KOPT-K1 (cell line): Measurements from ENCODE around the gene PTPRT.

ENCODE experiments used
- H3K27ac ChIP-seq: fragments of 200-600 bp; sonication (generic); 2 replicates; pipeline ENCODE4 v1.5.1; 2016; ENCODE audit warnings: antibody characterized with exemption, mild to moderate bottlenecking, low read depth, low read length; ENCODE audit not compliant: poor library complexity, severe bottlenecking
- H3K36me3 ChIP-seq: fragments of 200-600 bp; sonication (generic); 2 replicates; pipeline ENCODE4 v1.5.1; 2017; ENCODE audit warnings: antibody characterized with exemption, mild to moderate bottlenecking, low read length, moderate library complexity; ENCODE audit not compliant: insufficient read depth
- H3K9me3 ChIP-seq: fragments of 200-600 bp; sonication (generic); 2 replicates; pipeline ENCODE4 v1.5.1; 2017; ENCODE audit warnings: antibody characterized with exemption, low read length, mild to moderate bottlenecking; ENCODE audit not compliant: insufficient read depth, poor library complexity, severe bottlenecking

PTPRT gene

DNA sequence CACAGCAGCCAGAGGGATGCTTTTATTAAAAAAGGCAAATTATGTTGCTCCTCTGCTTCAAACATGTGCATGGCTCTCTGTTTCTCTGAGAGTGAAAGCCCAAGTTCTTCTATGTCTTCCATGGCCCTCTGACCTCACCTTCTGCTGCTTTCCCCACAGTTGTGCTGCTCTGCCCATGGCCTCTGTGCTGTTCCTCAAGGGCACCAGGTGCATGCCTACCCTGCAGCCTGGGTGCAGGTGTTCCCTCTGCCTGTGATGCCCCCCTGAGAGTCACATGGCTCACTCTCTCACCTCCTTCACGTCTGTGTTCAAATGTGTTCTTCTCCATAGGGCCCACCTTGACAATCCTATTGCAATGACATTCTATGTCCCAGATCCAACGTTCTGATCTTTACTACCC lies 1094.5 kb downstream of the PTPRT start:
- no peaks in the 10 kb centered on the region for H3K9me3 ChIP-seq
- H3K27ac ChIP-seq = no peak overlapping the region

DNA sequence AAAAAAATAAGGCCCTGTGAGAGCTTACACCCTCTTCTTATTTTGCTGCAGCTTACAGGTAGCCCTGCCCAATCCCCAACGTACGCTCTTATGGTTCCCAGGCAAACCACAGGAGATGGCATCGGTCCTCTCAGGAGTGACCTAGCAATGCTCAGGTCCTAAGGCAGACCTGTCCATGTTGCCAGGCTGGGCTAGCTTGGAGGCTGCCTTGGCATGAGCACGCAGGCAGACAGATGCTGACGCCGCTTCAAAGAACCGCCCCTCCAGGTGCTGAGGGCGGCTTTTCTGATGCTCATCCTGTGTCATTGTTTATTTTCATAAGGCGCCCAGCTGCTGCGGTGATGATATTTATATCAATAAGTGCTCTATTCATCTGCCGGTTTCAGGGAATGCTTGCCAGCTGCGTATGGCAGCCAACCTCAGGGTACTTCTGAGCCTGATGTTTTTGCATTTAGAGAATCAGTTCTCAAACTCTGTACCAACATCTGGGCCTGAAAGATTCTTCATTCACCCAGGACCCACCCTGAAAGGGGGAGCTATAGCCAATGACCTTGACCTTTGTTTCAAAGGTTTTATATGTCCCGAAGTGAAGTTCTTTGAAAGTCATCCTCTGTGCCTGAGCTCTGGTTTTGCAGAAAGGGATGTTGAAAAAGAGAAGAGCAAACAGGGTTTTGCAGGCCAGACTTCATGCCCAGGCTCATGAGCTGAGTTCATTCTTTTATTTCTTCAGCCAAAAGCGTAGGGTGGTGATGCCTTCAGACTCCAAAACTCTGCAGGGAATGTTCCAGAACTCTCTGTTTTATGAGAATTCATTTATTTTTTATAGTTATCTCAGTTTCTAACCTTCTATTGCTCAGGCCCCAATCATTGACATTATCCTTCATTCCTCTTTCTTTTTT lies 1095.9 kb downstream of the PTPRT start:
- Histone ChIP-seq H3K36me3 (no peaks in the 10 kb centered on the region), H3K9me3 (no peaks in the 10 kb centered on the region), H3K27ac (no peak overlapping the region)

More for the DNA sequence above, 1094.5 kb downstream of the PTPRT start:
- no peaks in the 10 kb centered on the region for H3K36me3 ChIP-seq

DNA sequence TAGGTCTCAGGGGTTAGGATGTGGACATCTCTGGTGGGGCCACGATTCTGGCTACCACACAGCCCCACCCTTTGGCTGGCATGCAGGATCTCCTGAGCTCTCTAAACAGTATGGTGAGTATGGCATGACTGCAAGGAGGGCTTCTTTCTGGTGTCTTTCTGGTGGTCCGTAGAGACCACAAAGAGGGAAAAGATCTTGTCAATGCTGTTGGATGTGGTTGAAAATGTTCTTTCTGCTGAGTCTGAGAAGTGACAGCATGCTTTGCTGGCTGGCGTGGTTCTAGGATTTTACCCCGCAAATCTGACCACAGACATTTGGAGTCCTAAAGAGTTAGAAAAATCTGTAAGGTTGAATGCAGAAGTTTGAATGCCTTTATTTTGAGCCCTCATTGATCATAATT lies 1096.7 kb downstream of the PTPRT start:
- H3K27ac ChIP-seq = no peak overlapping the region
- H3K9me3 ChIP-seq = no peaks in the 10 kb centered on the region
- no peaks in the 10 kb centered on the region for H3K36me3 ChIP-seq

DNA sequence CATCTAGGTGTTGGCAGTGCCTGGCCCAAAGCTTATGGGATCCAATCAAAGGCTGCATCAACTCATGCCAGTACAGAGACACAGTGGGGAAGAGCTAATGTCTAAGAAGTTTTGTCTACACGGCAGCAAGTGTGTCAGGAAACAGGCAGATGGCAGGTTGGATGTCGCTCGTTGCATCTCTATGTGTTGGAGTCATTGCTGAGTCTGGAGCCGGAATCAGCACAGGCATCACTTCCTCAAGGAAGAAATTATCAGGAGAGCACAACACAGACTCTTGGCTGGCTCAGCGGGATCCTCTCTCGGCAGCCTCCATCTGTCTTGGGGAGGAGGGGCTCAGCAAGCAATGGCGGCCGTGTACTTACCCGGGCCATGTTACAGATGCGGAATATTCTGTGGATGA lies 1104.3 kb downstream of the PTPRT start:
- H3K9me3 ChIP-seq = no peaks in the 10 kb centered on the region
- no peaks in the 10 kb centered on the region for H3K36me3 ChIP-seq
- H3K27ac ChIP-seq = no peak overlapping the region

DNA sequence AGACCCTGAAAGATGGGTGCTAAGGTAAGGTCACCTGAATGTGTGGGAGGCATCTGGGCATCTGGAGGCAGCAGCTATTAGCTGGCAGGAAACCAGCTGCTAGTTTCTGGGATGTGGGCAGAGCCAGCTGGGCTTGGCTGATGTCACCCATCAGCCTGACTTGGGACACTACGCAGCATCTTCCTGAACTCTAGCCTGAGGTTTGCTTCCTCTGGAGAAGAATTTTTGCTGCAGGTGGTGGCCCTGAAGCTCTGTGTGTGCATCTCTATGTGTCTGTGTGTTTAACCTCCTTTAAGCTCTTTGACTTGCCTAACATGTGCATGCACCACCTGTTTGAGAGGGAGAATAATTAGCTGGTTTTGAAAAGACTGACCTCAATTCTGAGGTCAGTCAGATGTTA lies 1106.4 kb downstream of the PTPRT start:
- Histone ChIP-seq H3K36me3 (no peaks in the 10 kb centered on the region), H3K27ac (no peak overlapping the region), H3K9me3 (no peaks in the 10 kb centered on the region)

DNA sequence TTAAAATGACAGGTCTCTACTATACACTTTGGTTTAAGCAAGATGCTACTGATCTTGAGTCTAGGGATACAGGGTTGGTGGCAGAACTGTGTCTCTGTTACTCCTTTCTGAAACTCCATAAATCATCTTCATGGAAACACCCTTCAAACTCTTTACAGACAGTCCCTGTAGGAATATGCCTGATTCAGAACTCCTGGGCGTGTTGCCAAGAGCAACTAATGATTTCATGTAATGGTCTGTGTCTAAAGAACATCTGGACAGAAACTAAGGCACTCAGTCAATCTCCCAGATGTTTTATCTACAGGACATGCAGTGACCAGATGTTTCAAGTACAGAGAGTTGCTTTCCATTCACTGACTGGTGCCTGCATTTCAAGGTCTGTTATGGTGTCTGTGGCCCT lies 1107.1 kb downstream of the PTPRT start:
- H3K9me3 ChIP-seq = no peaks in the 10 kb centered on the region
- H3K36me3 ChIP-seq = no peaks in the 10 kb centered on the region
- no peak overlapping the region for H3K27ac ChIP-seq

DNA sequence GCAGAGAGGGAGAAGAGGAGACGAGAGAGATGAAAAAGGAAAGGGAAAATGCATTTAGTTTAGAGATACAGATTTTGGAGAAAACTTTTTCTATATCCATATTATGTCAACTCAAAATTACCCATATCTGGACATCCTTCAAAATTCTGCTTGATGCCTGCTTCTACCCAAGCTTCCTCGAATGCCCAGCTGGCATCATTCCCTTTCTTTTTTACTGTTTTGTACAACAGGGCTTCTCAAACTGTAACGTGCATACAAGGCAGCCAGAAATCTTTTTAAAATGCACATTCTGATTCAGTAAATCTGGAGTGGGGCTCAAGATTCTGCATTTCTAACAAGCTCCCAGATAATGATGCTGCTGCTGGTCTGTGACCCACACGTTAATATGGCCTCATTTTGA lies 1108.8 kb downstream of the PTPRT start:
- H3K27ac ChIP-seq = no peak overlapping the region
- H3K36me3 ChIP-seq = no peaks in the 10 kb centered on the region
- H3K9me3 ChIP-seq = no peaks in the 10 kb centered on the region

DNA sequence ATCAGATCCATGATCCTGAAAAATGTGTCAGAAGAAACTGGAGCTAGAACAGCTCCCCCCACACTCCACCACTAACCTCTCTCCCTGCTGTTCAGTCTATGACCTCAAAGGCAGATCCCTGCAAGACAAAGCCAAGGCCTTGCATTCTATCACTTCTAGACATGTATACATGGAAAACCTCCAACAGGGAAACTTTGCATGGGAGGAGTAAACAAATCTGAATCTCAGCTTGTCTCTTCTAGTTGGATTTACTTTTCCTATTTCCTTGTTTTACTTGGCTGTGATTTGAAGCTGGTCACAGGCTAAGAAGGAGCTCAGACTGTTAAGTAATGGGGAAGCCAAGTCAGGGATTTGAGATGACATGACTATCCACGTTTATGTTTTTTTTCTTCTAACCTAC lies 1114.8 kb downstream of the PTPRT start:
- no peaks in the 10 kb centered on the region for H3K36me3 ChIP-seq
- no peaks in the 10 kb centered on the region for H3K9me3 ChIP-seq
- no peak overlapping the region for H3K27ac ChIP-seq

DNA sequence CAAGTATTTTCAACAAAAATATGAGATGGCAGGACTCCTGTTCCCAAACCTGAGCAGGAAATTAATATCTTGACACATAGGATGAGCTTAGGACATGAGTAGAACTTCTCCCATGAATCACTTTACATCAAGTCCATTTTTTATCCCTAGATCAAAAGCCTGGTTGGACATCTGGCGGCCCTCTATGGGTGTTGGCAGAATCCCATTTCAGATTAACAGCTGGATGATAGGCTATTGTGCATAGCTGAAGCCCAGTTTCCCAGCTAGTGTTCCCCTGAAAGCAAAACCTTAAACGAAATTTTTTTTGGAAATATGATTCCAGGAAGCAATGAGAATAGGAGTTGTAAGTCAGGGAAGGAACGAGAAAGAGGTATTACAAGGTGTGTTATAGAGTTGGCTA lies 1122.1 kb downstream of the PTPRT start:
- H3K36me3 ChIP-seq = no peaks in the 10 kb centered on the region
- H3K27ac ChIP-seq = no peak overlapping the region
- H3K9me3 ChIP-seq = no peaks in the 10 kb centered on the region

DNA sequence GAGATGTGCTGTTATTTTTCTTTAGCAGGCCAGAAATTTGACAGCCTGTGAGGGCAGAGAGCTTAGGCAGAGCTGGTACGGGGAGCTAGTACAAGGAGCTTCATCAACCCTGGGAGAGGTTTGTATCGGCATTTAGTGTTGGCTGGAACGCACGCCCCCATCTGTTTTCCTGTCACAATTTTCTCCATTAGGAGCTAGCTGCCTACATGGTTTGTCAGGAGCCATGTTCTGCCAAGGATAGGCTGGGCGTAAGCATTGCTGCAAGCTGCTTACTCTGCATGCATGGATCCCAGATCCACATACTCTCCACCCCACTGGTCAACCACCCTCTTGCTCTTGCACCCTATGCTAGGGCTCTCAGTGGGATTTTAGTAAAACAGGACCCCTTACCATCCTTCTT lies 1122.5 kb downstream of the PTPRT start:
- Histone ChIP-seq H3K27ac (no peak overlapping the region), H3K9me3 (no peaks in the 10 kb centered on the region), H3K36me3 (no peaks in the 10 kb centered on the region)

DNA sequence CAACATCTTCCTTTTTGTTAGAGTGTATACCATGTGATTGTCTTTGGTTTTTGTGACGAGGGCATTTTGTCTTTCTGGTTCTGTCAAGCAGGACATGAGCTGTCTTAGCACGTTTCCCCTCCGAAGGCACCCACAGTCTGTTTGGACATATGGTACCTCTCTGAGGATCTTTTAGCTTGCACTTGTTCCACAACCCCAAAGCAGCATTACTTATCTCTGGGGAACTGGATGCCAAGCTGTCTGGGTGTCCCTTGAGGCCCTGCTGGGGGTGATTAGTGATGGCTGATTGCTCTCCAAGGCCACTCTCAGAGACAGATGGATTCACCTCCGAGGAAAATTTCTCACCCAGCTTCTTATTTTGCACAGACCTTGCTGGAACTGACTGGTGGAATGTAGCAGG lies 1126.6 kb downstream of the PTPRT start:
- Histone ChIP-seq H3K27ac (no peak overlapping the region), H3K36me3 (no peaks in the 10 kb centered on the region), H3K9me3 (no peaks in the 10 kb centered on the region)

DNA sequence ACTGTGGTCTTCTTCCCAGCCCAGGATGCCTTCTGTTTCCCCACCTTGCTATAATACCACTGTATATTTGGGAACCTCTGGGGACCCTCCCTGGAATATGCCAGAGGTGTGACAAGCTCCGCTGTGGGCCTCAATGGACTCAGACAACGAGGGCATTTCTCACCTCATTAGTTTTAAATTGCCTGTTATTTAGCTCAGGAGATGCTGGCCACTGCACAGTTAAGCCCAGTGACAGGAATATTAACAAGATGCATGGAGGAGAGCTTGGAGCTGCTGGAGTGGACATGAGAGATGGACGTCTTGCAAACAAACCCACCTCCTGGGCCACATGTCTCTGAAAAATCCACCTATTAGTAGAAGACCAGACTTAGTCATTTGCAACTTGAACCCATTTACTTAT lies 1136.4 kb downstream of the PTPRT start:
- Histone ChIP-seq H3K9me3 (no peaks in the 10 kb centered on the region), H3K27ac (no peak overlapping the region), H3K36me3 (no peaks in the 10 kb centered on the region)

DNA sequence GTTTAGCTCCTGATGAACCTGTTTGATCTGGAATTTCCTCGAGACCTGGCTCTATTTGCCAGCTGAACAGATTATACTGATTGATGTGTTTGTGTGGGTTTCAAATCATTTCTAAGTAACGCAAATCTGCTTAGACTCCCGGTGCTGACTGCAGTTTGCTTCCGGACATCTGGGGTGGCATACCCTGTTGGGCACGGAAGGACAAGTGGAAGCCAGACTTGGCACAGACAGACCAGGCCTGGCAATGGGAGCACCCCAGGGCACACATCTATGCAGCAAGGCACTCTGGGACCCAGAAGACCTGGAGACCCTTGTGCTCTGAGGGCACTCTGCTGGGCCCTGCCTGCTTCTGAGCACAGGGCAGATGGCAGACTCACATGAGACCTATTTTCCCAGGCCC lies 1137.8 kb downstream of the PTPRT start:
- Histone ChIP-seq H3K27ac (no peak overlapping the region), H3K9me3 (no peaks in the 10 kb centered on the region), H3K36me3 (no peaks in the 10 kb centered on the region)

DNA sequence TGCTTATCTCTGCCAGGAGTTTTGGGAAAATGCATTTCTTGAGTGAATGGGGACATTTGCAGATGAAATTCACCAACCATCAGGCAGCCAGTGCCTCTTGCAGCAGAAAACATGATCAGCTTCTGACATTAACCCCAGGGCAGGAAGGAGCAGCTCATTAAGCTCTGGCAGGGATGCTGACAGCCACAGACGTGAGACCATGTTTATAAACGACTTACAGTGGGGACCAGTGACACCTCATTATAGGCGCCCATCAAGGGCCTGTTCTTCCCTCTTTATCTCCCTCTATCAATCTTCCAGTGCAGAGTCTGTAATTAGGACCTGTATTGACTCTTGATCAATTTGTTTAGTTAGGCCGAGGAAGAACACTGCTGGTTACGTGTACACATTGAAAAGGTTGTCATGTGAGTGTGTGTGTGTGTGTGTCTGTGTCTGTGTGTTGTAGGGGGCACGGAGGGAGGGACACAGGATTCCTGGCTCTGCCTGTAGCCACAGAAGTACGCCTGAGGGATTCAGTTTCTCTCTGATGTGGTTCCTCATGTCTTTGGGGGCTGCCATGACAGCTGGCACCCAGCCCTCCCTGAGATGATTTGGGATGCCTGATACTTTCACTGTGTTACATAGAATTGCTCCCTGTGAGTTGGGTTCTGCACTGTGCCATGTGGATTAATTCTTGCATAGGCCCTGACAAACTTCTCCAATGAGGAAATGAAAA lies 1143.2 kb downstream of the PTPRT start:
- no peaks in the 10 kb centered on the region for H3K9me3 ChIP-seq
- H3K27ac ChIP-seq = no peak overlapping the region
- H3K36me3 ChIP-seq = no peaks in the 10 kb centered on the region

DNA sequence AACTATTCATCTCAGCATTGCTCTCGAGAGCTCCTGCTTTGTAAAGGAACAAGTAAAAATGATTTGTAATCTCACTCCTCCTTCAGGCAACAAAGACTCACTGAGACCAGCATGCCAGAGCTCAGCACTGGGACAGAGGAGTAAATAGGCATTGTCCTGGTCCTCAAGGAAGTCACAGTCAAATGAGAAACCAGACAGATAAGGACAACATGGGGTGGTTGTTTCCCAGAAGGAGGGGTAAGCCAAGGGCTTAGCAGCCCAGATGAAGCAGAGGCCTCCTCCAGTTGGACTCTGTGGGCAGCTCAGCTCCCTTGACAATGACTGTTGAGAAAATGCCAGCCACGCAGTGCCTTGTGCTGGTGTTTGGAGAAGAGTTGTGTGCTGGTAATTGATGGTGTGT lies 1145.8 kb downstream of the PTPRT start:
- no peaks in the 10 kb centered on the region for H3K9me3 ChIP-seq
- no peaks in the 10 kb centered on the region for H3K36me3 ChIP-seq
- H3K27ac ChIP-seq = no peak overlapping the region
